ENCODE measurements around the gene CLOCK.
A peak's percentile ranks its signal among the peaks of the same experiment; 100 is the strongest.
"Not testable (repeated sequence)": the region's sequence is repeated elsewhere in the genome, so short reads cannot be mapped to it uniquely, and the experiment has no call there.

Gene CLOCK

GRCh38 chr4:55560096-55560495, 13.4 kb upstream of the CLOCK start:
- TF ChIP-seq POLR2AphosphoS5 (IDR thresholded peaks at IDR 0.05; ENCODE audit: low read depth, low read length), result no peak
- no peak for TF ChIP-seq POLR2A (IDR thresholded peaks at IDR 0.05; ENCODE audit: low read depth, low read length)
- TF ChIP-seq TAF1 (IDR thresholded peaks at IDR 0.05; ENCODE audit: borderline replicate concordance, low read depth, low read length), result no peak
- DNase-seq (ENCODE audit: insufficient read length), result no peak

GRCh38 chr4:55554453-55555030, 7.8 kb upstream of the CLOCK start:
- FAIRE-seq, result no peak
- DNase-seq (ENCODE audit: insufficient read length), result no peak
- TF ChIP-seq POLR2AphosphoS5 (IDR thresholded peaks at IDR 0.05; ENCODE audit: low read depth, low read length) (no peak), POLR2A (IDR thresholded peaks at IDR 0.05; ENCODE audit: low read depth, low read length) (no peak), TAF1 (IDR thresholded peaks at IDR 0.05; ENCODE audit: borderline replicate concordance, low read depth, low read length) (no peak)

More at GRCh38 chr4:55560096-55560495, 13.4 kb upstream of the CLOCK start:
- FAIRE-seq, result no peak

- DNase-seq (ENCODE audit: insufficient read length) (no peak), FAIRE-seq (no peak)
- TF ChIP-seq TAF1 (IDR thresholded peaks at IDR 0.05; ENCODE audit: borderline replicate concordance, low read depth, low read length) (no peak), POLR2A (IDR thresholded peaks at IDR 0.05; ENCODE audit: low read depth, low read length) (no peak), POLR2AphosphoS5 (IDR thresholded peaks at IDR 0.05; ENCODE audit: low read depth, low read length) (no peak)
Measured at GRCh38 chr4:55553441-55554201, 6.9 kb upstream of the CLOCK start.

GRCh38 chr4:55551964-55552363, 5.3 kb upstream of the CLOCK start:
- not testable (repeated sequence) for FAIRE-seq; DNase-seq (ENCODE audit: insufficient read length)

- FAIRE-seq, result no peak
- DNase-seq (ENCODE audit: insufficient read length), result no peak
- TF ChIP-seq POLR2A (IDR thresholded peaks at IDR 0.05; ENCODE audit: low read depth, low read length) (no peak), POLR2AphosphoS5 (IDR thresholded peaks at IDR 0.05; ENCODE audit: low read depth, low read length) (no peak), TAF1 (IDR thresholded peaks at IDR 0.05; ENCODE audit: borderline replicate concordance, low read depth, low read length) (no peak)
Measured at GRCh38 chr4:55549888-55550287, 3.2 kb upstream of the CLOCK start.

GRCh38 chr4:55547918-55548317, 1.2 kb upstream of the CLOCK start:
- TF ChIP-seq TAF1 (IDR thresholded peaks at IDR 0.05; ENCODE audit: borderline replicate concordance, low read depth, low read length) (no peak), POLR2A (IDR thresholded peaks at IDR 0.05; ENCODE audit: low read depth, low read length) (no peak), POLR2AphosphoS5 (IDR thresholded peaks at IDR 0.05; ENCODE audit: low read depth, low read length) (no peak)
- DNase-seq (ENCODE audit: insufficient read length), result no peak
- no peak for FAIRE-seq

- no peak for TF ChIP-seq POLR2AphosphoS5 (IDR thresholded peaks at IDR 0.05; ENCODE audit: low read depth, low read length)
- TF ChIP-seq TAF1 (IDR thresholded peaks at IDR 0.05; ENCODE audit: borderline replicate concordance, low read depth, low read length), result no peak
- TF ChIP-seq POLR2A (IDR thresholded peaks at IDR 0.05; ENCODE audit: low read depth, low read length), result no peak
- peak; percentile 79 for FAIRE-seq
- DNase-seq (ENCODE audit: insufficient read length), result no peak
Measured at GRCh38 chr4:55547466-55547770, 709 bp upstream of the CLOCK start.

GRCh38 chr4:55546506-55546755, 278 bp downstream of the CLOCK start:
- DNase-seq (ENCODE audit: insufficient read length) (no peak), FAIRE-seq (peak; percentile 85)
- TF ChIP-seq POLR2AphosphoS5 (IDR thresholded peaks at IDR 0.05; ENCODE audit: low read depth, low read length) (no peak), TAF1 (IDR thresholded peaks at IDR 0.05; ENCODE audit: borderline replicate concordance, low read depth, low read length) (no peak), POLR2A (IDR thresholded peaks at IDR 0.05; ENCODE audit: low read depth, low read length) (no peak)

GRCh38 chr4:55545641-55546505, 836 bp downstream of the CLOCK start:
- TF ChIP-seq POLR2A (IDR thresholded peaks at IDR 0.05; ENCODE audit: low read depth, low read length), result peak; percentile 75
- TF ChIP-seq TAF1 (IDR thresholded peaks at IDR 0.05; ENCODE audit: borderline replicate concordance, low read depth, low read length), result peak; percentile 50
- TF ChIP-seq POLR2AphosphoS5 (IDR thresholded peaks at IDR 0.05; ENCODE audit: low read depth, low read length), result peak; percentile 68
- DNase-seq (ENCODE audit: insufficient read length) (peak; percentile 44), FAIRE-seq (peak; percentile 77)

- no peak for DNase-seq (ENCODE audit: insufficient read length)
- peak; percentile 14 for FAIRE-seq
- TF ChIP-seq TAF1 (IDR thresholded peaks at IDR 0.05; ENCODE audit: borderline replicate concordance, low read depth, low read length) (no peak), POLR2A (IDR thresholded peaks at IDR 0.05; ENCODE audit: low read depth, low read length) (no peak), POLR2AphosphoS5 (IDR thresholded peaks at IDR 0.05; ENCODE audit: low read depth, low read length) (no peak)
Measured at GRCh38 chr4:55545151-55545550, 1.6 kb downstream of the CLOCK start.

- DNase-seq (ENCODE audit: insufficient read length) (no peak), FAIRE-seq (peak; percentile 33)
- TF ChIP-seq TAF1 (IDR thresholded peaks at IDR 0.05; ENCODE audit: borderline replicate concordance, low read depth, low read length) (no peak), POLR2A (IDR thresholded peaks at IDR 0.05; ENCODE audit: low read depth, low read length) (no peak), POLR2AphosphoS5 (IDR thresholded peaks at IDR 0.05; ENCODE audit: low read depth, low read length) (no peak)
Measured at GRCh38 chr4:55543858-55544257, 2.9 kb downstream of the CLOCK start.

- TF ChIP-seq POLR2AphosphoS5 (IDR thresholded peaks at IDR 0.05; ENCODE audit: low read depth, low read length), result no peak
- TF ChIP-seq TAF1 (IDR thresholded peaks at IDR 0.05; ENCODE audit: borderline replicate concordance, low read depth, low read length), result no peak
- no peak for TF ChIP-seq POLR2A (IDR thresholded peaks at IDR 0.05; ENCODE audit: low read depth, low read length)
- DNase-seq (ENCODE audit: insufficient read length) (no peak), FAIRE-seq (no peak)
Measured at GRCh38 chr4:55540271-55540670, 6.4 kb downstream of the CLOCK start.
